ENCODE results near the gene DMAC1.

DNA sequence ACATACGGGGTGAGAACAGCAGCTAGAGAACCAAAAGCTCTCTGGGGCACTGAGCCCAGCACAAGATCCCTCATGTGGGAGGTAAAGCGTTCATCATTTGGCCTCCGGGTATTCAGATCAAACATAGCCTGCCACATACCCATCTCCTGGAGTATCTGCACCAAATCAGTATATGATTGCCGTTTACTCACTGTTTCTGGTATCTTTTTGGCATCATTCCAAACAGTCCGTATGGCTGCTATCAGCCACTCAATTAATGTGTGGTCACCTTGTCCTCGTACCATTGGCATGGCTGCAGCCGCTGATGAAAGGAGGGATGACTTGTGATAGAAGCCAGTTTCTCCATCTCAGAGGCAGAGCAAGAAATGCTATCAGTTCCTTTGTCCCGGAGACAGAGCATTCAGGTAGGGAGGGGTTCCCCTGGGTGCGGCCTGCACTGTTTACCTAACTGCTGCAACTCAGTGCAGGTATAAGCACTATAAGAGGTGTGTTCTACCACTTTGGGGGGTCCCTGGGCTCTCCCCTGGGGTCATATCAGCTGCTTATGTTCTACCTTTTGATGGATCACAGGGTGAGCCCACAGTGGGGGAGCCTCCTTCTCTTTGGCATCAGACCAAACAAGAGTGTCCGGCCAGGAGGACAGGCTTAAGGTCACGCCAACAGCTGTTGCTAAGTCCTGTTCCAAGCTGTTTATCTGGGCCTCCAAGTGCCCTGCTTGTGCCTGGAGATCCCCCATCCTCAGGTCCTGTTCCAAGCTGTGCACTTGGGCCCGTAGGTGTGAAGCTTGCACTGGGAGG, 9.4 kb downstream of the DMAC1 start:
- TF ChIP-seq, protein P1, sequence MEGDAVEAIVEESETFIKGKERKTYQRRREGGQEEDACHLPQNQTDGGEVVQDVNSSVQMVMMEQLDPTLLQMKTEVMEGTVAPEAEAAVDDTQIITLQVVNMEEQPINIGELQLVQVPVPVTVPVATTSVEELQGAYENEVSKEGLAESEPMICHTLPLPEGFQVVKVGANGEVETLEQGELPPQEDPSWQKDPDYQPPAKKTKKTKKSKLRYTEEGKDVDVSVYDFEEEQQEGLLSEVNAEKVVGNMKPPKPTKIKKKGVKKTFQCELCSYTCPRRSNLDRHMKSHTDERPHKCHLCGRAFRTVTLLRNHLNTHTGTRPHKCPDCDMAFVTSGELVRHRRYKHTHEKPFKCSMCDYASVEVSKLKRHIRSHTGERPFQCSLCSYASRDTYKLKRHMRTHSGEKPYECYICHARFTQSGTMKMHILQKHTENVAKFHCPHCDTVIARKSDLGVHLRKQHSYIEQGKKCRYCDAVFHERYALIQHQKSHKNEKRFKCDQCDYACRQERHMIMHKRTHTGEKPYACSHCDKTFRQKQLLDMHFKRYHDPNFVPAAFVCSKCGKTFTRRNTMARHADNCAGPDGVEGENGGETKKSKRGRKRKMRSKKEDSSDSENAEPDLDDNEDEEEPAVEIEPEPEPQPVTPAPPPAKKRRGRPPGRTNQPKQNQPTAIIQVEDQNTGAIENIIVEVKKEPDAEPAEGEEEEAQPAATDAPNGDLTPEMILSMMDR (IDR thresholded peaks at IDR 0.05) = no peak
- TF ChIP-seq EP300 (IDR thresholded peaks at IDR 0.05) = no peak
- TF ChIP-seq POLR2AphosphoS5 (IDR thresholded peaks at IDR 0.05) = no peak

Data from gastroesophageal sphincter (tissue), 3 donors.